PC-3 (cell line): ENCODE results near the gene NFU1.

Source experiments
- CTCF ChIP-seq: fragments of 300-600 bp; sonication (generic); conservative IDR thresholded peaks from 2 replicates; pipeline ENCODE4 v1.5.1; 2017; ENCODE audit warnings: antibody characterized with exemption, low read depth, mild to moderate bottlenecking, low read length
- EZH2 ChIP-seq: fragments of 300-600 bp; sonication (generic); IDR thresholded peaks from one replicate; pipeline ENCODE4 v1.6.1; 2017; ENCODE audit warnings: antibody characterized with exemption, mild to moderate bottlenecking, low read length; ENCODE audit not compliant: unreplicated experiment

GRCh38 chr2:69395866-69396265, 41.4 kb downstream of the NFU1 start:
- TF ChIP-seq CTCF (no peak), EZH2 (no peak)
